ENCODE results near the gene ITGA2. TPM values are rescaled to one million over a fixed set of nuclear protein-coding genes. Genes with fewer than 3 reads are reported as not detected.
A peak's percentile ranks its signal among the peaks of the same experiment; 100 is the strongest.

The ITGA2 gene
- total RNA-seq, 3 donors from 2014 or later, result 0.80 to 33.7 (median 11.8) TPM

DNA sequence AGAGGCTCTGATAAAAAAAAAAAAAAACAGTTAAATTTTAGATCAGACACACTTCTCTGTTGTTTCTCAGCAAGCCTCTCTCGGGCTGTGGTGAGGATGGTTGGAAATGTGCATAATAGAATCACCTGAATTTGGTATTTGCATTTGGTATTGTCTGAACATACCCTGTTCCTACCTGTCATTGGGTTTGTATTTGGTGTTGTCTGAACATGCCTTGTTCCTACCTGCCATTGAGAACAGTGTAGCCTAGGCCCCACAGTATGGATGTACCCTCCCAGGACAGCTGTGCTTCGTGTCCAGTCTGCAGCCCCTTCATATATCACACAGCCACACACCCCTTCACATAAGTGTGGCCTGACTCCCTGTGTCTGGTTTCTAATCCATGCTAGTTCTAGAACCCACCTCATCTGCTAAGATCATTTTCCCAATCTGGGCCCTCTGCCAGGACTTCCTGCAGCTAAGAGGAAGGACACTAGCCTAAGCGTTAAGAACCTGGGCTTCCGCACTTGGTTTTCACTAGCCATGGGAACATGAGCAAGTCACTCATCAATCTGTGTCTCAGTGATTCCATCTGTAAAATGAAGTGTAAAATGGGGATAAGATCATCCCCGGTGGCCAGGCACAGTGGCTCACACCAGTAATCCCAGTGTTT is 49.2 kb downstream of the ITGA2 start:
- peak overlapping the region; percentile 21 to 60 for H3K27ac ChIP-seq
- no peaks in the 10 kb centered on the region for H3K9me3 ChIP-seq
- TF ChIP-seq, protein P1, sequence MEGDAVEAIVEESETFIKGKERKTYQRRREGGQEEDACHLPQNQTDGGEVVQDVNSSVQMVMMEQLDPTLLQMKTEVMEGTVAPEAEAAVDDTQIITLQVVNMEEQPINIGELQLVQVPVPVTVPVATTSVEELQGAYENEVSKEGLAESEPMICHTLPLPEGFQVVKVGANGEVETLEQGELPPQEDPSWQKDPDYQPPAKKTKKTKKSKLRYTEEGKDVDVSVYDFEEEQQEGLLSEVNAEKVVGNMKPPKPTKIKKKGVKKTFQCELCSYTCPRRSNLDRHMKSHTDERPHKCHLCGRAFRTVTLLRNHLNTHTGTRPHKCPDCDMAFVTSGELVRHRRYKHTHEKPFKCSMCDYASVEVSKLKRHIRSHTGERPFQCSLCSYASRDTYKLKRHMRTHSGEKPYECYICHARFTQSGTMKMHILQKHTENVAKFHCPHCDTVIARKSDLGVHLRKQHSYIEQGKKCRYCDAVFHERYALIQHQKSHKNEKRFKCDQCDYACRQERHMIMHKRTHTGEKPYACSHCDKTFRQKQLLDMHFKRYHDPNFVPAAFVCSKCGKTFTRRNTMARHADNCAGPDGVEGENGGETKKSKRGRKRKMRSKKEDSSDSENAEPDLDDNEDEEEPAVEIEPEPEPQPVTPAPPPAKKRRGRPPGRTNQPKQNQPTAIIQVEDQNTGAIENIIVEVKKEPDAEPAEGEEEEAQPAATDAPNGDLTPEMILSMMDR (IDR thresholded peaks at IDR 0.05), result no peak
- TF ChIP-seq POLR2AphosphoS5 (IDR thresholded peaks at IDR 0.05) (no peak), POLR2A (IDR thresholded peaks at IDR 0.05) (no peak)
- H3K27me3 ChIP-seq, result no peaks in the 10 kb centered on the region
- H3K4me1 ChIP-seq, result peaks cover 3 to 7% of the 10 kb centered on the region in 2 donors
- DNase-seq (ENCODE audit: low spot score in 2 of 2), result no peak
- H3K4me3 ChIP-seq, result no peak overlapping the region
- intact Hi-C loops (cut with DNase I; ENCODE audit: low total_unique reads), result no loop called here
- no peaks in the 10 kb centered on the region for H3K36me3 ChIP-seq

DNA sequence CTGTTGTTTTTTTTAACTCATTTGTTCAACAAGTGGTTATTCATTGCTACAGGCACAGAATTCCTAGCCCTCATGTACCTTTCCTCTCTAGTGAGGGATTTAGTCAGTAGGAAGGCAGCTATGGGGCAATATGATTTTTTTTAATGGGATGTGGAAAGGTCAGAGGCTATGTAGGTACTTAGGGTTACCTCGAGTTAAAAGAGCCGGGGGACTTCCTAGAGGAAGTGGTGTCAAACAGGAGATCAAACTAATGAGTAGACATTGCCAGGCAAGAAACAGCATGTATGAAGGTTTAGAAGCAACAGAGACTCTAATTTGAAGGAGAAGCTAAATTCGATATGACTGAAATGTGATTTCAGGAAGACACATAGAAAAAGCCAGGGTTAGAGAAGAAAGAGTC is 50.7 kb downstream of the ITGA2 start:
- TF ChIP-seq, protein P1 (IDR thresholded peaks at IDR 0.05), result no peak
- TF ChIP-seq POLR2A (IDR thresholded peaks at IDR 0.05) (no peak), POLR2AphosphoS5 (IDR thresholded peaks at IDR 0.05) (no peak)
- Histone ChIP-seq H3K9me3 (no peaks in the 10 kb centered on the region), H3K4me3 (no peak overlapping the region), H3K36me3 (no peaks in the 10 kb centered on the region), H3K27ac (no peak overlapping the region), H3K4me1 (peaks cover 3 to 7% of the 10 kb centered on the region in 2 donors), H3K27me3 (no peaks in the 10 kb centered on the region)
- intact Hi-C loops (cut with DNase I; ENCODE audit: low total_unique reads), result no loop called here
- no peak for DNase-seq (ENCODE audit: low spot score in 2 of 2)

- Histone ChIP-seq H3K36me3 (no peaks in the 10 kb centered on the region), H3K9me3 (no peaks in the 10 kb centered on the region), H3K4me3 (no peak overlapping the region), H3K27me3 (no peaks in the 10 kb centered on the region), H3K27ac (no peak overlapping the region), H3K4me1 (peaks cover 3 to 7% of the 10 kb centered on the region in 2 donors)
- intact Hi-C loops (cut with DNase I; ENCODE audit: low total_unique reads), result no loop called here
- DNase-seq (ENCODE audit: low spot score in 2 of 2), result no peak
- TF ChIP-seq, protein P1 (IDR thresholded peaks at IDR 0.05), result no peak
- TF ChIP-seq POLR2A (IDR thresholded peaks at IDR 0.05) (no peak), POLR2AphosphoS5 (IDR thresholded peaks at IDR 0.05) (no peak)
These were observed 52.0 kb downstream of the ITGA2 start for GRCh38 chr5:53041071-53041692.

- intact Hi-C loops (cut with DNase I; ENCODE audit: low total_unique reads), result no loop called here
- Histone ChIP-seq H3K9me3 (no peaks in the 10 kb centered on the region), H3K4me3 (no peak overlapping the region)
These were observed 52.6 kb downstream of the ITGA2 start for GRCh38 chr5:53041740-53042139.

GRCh38 chr5:53045263-53045662 is 56.1 kb downstream of the ITGA2 start:
- TF ChIP-seq, protein P1 (IDR thresholded peaks at IDR 0.05), result no peak
- TF ChIP-seq POLR2A (IDR thresholded peaks at IDR 0.05), result no peak
- H3K27me3 ChIP-seq, result no peaks in the 10 kb centered on the region
- no peaks in the 10 kb centered on the region for H3K4me1 ChIP-seq
- no peak overlapping the region for H3K27ac ChIP-seq
- no peak for DNase-seq (ENCODE audit: low spot score in 2 of 2)
- intact Hi-C loops (cut with DNase I; ENCODE audit: low total_unique reads), result no loop called here
- H3K9me3 ChIP-seq, result no peaks in the 10 kb centered on the region
- no peak overlapping the region for H3K4me3 ChIP-seq
- no peaks in the 10 kb centered on the region for H3K36me3 ChIP-seq

More at GRCh38 chr5:53041740-53042139, 52.6 kb downstream of the ITGA2 start:
- peaks cover 3 to 7% of the 10 kb centered on the region in 2 donors for H3K4me1 ChIP-seq
- TF ChIP-seq POLR2A (IDR thresholded peaks at IDR 0.05) (no peak), POLR2AphosphoS5 (IDR thresholded peaks at IDR 0.05) (no peak)
- H3K27ac ChIP-seq, result no peak overlapping the region
- H3K36me3 ChIP-seq, result no peaks in the 10 kb centered on the region
- H3K27me3 ChIP-seq, result no peaks in the 10 kb centered on the region
- DNase-seq (ENCODE audit: low spot score in 2 of 2), result no peak
